GM12865 (cell line): ENCODE measurements around the gene IL1RAP.

ENCODE experiments used
- DNase-seq: peaks from one replicate; pipeline ENCODE4 v3.0.0; 2010; ENCODE audit warnings: low read depth
- H3K4me3 ChIP-seq: 2 replicates; pipeline ENCODE4 v1.5.1; 2011; ENCODE audit warnings: mild to moderate bottlenecking, low read depth, low read length, control low read depth
- TF ChIP-seq, protein P1 (sequence below): IDR thresholded peaks from 2 replicates; pipeline ENCODE4 v1.5.1; 2011; ENCODE audit warnings: low read length, control low read depth, low read depth, inconsistent platforms; ENCODE audit not compliant: insufficient read depth; ENCODE audit errors: missing control alignments

Gene IL1RAP

DNA sequence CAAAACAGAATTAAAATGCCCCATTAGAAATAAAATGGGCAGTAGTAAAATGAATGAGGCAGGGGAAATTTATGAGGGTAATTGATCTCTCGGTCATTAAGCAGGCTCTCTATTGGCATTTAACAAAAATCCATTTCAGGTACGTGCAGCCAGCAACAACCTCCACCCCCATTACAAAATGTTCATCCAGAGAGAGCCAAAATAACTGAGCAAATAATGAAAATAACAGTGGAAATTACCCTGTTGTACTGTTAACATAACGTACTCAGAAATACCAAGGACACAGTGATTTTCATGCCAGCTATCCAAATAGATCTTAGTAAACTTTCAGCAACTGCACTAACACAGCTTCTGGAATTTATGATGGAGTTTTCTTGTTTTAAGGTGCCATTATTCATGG, 127.7 kb downstream of the IL1RAP start:
- DNase-seq: no peak
- TF ChIP-seq, protein P1, sequence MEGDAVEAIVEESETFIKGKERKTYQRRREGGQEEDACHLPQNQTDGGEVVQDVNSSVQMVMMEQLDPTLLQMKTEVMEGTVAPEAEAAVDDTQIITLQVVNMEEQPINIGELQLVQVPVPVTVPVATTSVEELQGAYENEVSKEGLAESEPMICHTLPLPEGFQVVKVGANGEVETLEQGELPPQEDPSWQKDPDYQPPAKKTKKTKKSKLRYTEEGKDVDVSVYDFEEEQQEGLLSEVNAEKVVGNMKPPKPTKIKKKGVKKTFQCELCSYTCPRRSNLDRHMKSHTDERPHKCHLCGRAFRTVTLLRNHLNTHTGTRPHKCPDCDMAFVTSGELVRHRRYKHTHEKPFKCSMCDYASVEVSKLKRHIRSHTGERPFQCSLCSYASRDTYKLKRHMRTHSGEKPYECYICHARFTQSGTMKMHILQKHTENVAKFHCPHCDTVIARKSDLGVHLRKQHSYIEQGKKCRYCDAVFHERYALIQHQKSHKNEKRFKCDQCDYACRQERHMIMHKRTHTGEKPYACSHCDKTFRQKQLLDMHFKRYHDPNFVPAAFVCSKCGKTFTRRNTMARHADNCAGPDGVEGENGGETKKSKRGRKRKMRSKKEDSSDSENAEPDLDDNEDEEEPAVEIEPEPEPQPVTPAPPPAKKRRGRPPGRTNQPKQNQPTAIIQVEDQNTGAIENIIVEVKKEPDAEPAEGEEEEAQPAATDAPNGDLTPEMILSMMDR: no peak

DNA sequence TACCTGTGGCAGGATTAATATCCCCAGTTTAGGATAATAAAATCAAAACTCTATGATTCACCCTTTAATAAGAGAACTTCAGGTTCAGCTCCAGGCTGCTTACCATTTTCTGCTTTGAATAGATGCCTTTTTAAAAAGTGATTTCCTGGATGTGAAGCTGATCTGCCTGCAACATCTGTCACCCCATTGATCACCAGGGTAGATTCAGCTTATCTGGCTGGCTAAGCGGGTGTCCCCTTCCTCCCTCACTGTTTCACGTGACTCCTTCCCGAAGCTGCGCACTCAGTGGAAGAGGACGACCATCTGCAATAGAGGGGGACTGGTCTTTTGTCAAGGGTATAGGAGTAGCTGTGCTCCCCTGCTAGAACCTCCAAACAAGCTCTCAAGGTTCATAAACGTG, 128.1 kb downstream of the IL1RAP start:
- DNase-seq: no peak
- TF ChIP-seq, protein P1: no peak
- no peak overlapping the region for H3K4me3 ChIP-seq

More for the DNA sequence above, 127.7 kb downstream of the IL1RAP start:
- no peak overlapping the region for H3K4me3 ChIP-seq

DNA sequence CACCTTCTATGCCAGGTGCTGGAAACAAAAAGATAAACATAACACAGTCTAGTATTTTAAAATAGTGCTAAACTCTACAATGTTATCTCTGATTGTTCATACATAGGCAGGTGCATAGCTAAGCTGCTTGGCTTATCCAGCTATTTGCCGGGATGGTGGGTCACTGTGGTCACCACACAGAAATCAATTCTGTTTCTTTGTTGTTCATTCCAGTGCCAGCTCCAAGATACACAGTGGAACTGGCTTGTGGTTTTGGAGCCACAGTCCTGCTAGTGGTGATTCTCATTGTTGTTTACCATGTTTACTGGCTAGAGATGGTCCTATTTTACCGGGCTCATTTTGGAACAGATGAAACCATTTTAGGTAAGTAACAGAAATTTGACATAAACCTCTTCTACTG, 130.2 kb downstream of the IL1RAP start:
- DNase-seq: no peak
- no peak overlapping the region for H3K4me3 ChIP-seq
- TF ChIP-seq, protein P1: no peak

DNA sequence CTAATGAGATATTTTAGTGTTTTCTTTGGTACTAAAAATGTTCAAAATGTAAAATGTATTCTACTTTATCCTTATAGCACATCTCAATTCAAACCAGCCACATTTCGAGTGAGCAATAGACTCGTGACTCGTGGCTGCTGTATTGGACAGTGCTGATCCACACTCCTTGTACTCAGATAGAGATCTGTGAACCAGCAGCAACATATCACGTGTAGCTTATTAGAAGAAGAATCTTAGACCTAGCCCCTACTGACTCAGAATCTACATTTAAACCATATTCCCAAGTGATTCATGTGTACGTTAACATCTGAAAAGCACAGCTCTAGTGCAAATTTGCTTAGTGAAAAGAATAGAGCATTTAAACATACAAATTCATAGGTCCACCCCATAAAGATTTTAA, 130.9 kb downstream of the IL1RAP start:
- DNase-seq: no peak
- no peak overlapping the region for H3K4me3 ChIP-seq
- TF ChIP-seq, protein P1: no peak

DNA sequence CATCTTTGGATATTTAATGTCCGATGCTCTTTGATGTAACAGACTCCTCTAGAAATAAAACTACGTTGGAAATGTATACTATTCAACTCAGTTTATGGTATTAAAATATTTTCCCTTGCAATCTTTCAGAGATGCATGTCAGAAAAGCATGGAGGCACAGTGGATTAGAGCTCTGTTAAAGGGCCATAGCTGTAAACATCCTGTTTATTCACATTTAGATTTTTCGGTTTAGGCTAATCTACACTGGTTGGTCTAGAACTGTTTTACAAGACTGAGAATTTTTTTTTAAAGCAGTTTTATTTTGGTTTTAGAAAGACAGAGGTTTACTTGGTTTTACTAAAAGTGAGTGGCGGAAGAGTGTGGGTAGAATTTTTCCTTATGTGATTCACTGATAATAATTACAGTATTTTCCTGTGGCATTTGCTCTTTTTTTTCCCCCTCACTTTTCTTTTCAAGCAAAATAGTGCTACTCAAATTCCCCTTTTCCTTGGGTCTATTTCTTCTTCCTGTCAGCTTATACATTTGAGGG, 132.1 kb downstream of the IL1RAP start:
- no peak for DNase-seq
- H3K4me3 ChIP-seq: no peak overlapping the region
- TF ChIP-seq, protein P1: no peak

DNA sequence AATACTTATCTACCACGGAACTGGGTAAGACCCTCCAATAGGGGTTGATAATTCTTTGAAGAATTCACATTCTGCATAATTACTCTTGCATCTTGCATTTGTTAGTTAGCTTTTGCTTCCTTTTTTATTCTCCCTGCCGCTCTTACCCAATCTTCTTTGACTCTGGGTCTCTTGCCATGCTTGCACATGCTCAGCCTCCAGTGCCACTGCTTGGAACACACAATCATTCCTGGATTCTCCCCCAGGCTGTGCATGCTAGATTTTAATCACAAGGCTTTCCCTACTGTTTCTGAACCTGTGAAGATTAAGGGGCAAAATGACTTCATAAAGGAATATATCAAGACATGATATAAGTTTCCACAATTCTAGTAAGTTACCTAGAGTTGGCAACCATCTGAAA, 133.1 kb downstream of the IL1RAP start:
- DNase-seq: no peak
- TF ChIP-seq, protein P1: no peak
- H3K4me3 ChIP-seq: no peak overlapping the region

DNA sequence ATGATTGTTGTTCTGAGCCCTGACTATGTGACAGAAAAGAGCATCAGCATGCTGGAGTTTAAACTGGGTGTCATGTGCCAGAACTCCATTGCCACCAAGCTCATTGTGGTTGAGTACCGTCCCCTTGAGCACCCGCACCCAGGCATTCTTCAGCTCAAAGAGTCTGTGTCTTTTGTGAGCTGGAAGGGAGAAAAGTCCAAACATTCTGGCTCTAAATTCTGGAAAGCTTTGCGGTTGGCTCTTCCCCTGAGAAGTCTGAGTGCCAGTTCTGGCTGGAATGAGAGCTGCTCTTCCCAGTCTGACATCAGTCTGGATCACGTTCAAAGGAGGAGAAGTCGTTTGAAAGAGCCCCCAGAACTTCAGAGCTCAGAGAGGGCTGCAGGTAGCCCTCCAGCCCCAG, 142.0 kb downstream of the IL1RAP start:
- H3K4me3 ChIP-seq: no peak overlapping the region
- TF ChIP-seq, protein P1: no peak
- no peak for DNase-seq
